Renal pelvis (tissue), 4 donors: ENCODE measurements around the gene VTI1B. TPM values are rescaled to one million over a fixed set of nuclear protein-coding genes. Genes with fewer than 3 reads are reported as not detected.
A peak's percentile ranks its signal among the peaks of the same experiment; 100 is the strongest.
"Not testable (repeated sequence)": the region's sequence is repeated elsewhere in the genome, so short reads cannot be mapped to it uniquely, and the experiment has no call there.

Experiments
- DNase-seq: peaks from one replicate; pipeline ENCODE4 v3.0.0-alpha.2; 2013
- polyA plus RNA-seq, 3 donors: library from polyadenylated mRNA; unstranded; fragments of 120-200 nt; gene quantifications; one replicate each; pipeline ENCODE4 v1.2.1, GENCODE V29; 2013; ENCODE audit not compliant: insufficient read length in 3 of 3

VTI1B gene
- polyA plus RNA-seq, 3 donors, result 101 to 119 (median 118) TPM

- DNase-seq, result no peak
These were observed 38.0 kb downstream of the VTI1B start for GRCh38 chr14:67636361-67636919.

GRCh38 chr14:67633451-67634147, 40.8 kb downstream of the VTI1B start:
- DNase-seq, result no peak

- no peak for DNase-seq
These were observed 43.5 kb downstream of the VTI1B start for GRCh38 chr14:67630938-67631337.

- DNase-seq, result no peak
These were observed 44.2 kb downstream of the VTI1B start for GRCh38 chr14:67630186-67630585.

GRCh38 chr14:67627519-67627918, 46.9 kb downstream of the VTI1B start:
- no peak for DNase-seq

- DNase-seq, result not testable (repeated sequence)
These were observed 48.3 kb downstream of the VTI1B start for GRCh38 chr14:67626131-67626530.

- peak; percentile 11 for DNase-seq
These were observed 51.3 kb downstream of the VTI1B start for GRCh38 chr14:67623114-67623513.

- peak; percentile 60 for DNase-seq
These were observed 51.8 kb downstream of the VTI1B start for GRCh38 chr14:67622675-67623074.

- peak; percentile 52 for DNase-seq
These were observed 54.1 kb downstream of the VTI1B start for GRCh38 chr14:67620217-67620785.

- peak; percentile 92 for DNase-seq
These were observed 54.8 kb downstream of the VTI1B start, which contains the start of gene ARG2 for GRCh38 chr14:67619446-67620216. Gene ARG2 (plus strand): TSS chr14:67619920. CDS start chr14:67619978, 58 bp downstream.

GRCh38 chr14:67618617-67619063, 55.8 kb downstream of the VTI1B start:
- peak; percentile 88 for DNase-seq

- no peak for DNase-seq
These were observed 63.9 kb downstream of the VTI1B start for GRCh38 chr14:67610491-67610890.

GRCh38 chr14:67609642-67610310, 64.7 kb downstream of the VTI1B start:
- no peak for DNase-seq

- no peak for DNase-seq
These were observed 66.8 kb downstream of the VTI1B start for GRCh38 chr14:67607646-67608045.

GRCh38 chr14:67602995-67603545, 71.4 kb downstream of the VTI1B start:
- peak; percentile 52 for DNase-seq

- no peak for DNase-seq
These were observed 72.4 kb downstream of the VTI1B start for GRCh38 chr14:67602076-67602475.

- DNase-seq, result not testable (repeated sequence)
These were observed 73.9 kb downstream of the VTI1B start for GRCh38 chr14:67600562-67600974.

GRCh38 chr14:67599698-67600561, 74.5 kb downstream of the VTI1B start, which contains the start of gene PIGH:
Gene PIGH (minus strand): TSS chr14:67600268. CDS start chr14:67600203, 65 bp downstream.
- DNase-seq, result peak; percentile 87
